ENCODE measurements around the gene OR1I1.

GRCh38 chr19:15035795-15036311, 46.2 kb upstream of the OR1I1 start:
- TF ChIP-seq CTCF (IDR thresholded peaks at IDR 0.05; ENCODE audit: low read depth, low read length, poor library complexity, severe bottlenecking) (no peak), EZH2phosphoT487 (IDR thresholded peaks at IDR 0.05; ENCODE audit: borderline replicate concordance, low read length) (no peak)
